K562 (cell line): ENCODE data around the gene ZNHIT2. TPM values are rescaled to one million over a fixed set of nuclear protein-coding genes. Genes with fewer than 3 reads are reported as not detected.

Experiments
- ATAC-seq: fragments of 200-7000 bp; cut with Tn5 transposase; 3 replicates; pipeline ENCODE4 v1.9.1; 2020; ENCODE audit warnings: moderate library complexity
- BruUV-seq: library from RNA; stranded (reverse); fragments of 400-500 nt; replicated peaks from 2 replicates; lab custom pipeline; 2021; lab: Mats Ljungman, UMichigan
- CTCF ChIA-PET: fragments of 300-600 bp; formaldehyde crosslinking; extraction: SDS; loops from one replicate; lab custom pipeline; 2021; ENCODE audit warnings: low intra/inter-chr PET ratio; lab: Yijun Ruan, JAX
- POLR2A ChIA-PET: fragments of 300-600, 350-650 bp; sonication (Branson Sonifier 250); formaldehyde crosslinking; extraction: SDS; loops from one replicate; lab custom pipeline; 2021; ENCODE audit warnings: antibody characterized with exemption, inconsistent platforms; lab: Yijun Ruan, JAX
- DNase-seq, 4 experiments: peaks; one replicate each; pipeline versions ENCODE4 v3.0.0 to v3.0.0-alpha.2; 2011 to 2018; ENCODE audit warnings: low spot score in 3 of 4, mixed read lengths in 3 of 4; ENCODE audit errors: extremely low read depth in 1 of 4
- FAIRE-seq: peaks from 2 replicates; lab custom pipeline; 2011; peaks lifted over from hg19 to GRCh38; lab: Jason Lieb, UNC
- H2AFZ ChIP-seq: 2 replicates; pipeline ENCODE4 v1.6.0; 2011; ENCODE audit warnings: low read depth, low read length, control low read depth, inconsistent platforms
- H3K27ac ChIP-seq: fragments of 200-600 bp; 3 replicates; pipeline ENCODE4 v1.8.0; 2011; ENCODE audit warnings: low read depth, mild to moderate bottlenecking, control low read depth, inconsistent platforms, low read length, moderate library complexity, mixed read lengths; ENCODE audit errors: extremely low read depth
- H3K27me3 ChIP-seq, 2 experiments: fragments of 300-600 bp in 1 of 2; 2 replicates in 1 of 2; 3 replicates in 1 of 2; pipeline versions ENCODE4 v1.6.0 to v1.8.0; 2011; ENCODE audit warnings: inconsistent platforms in 2 of 2, low read length in 2 of 2, mild to moderate bottlenecking in 1 of 2, mixed read lengths in 1 of 2, moderate library complexity in 1 of 2; ENCODE audit not compliant: control insufficient read depth in 2 of 2, insufficient read depth in 2 of 2
- H3K36me3 ChIP-seq: fragments of 300-600 bp; 3 replicates; pipeline ENCODE4 v1.8.0; 2011; ENCODE audit warnings: mild to moderate bottlenecking, low read length, inconsistent platforms; ENCODE audit not compliant: control insufficient read depth, insufficient read depth
- H3K4me1 ChIP-seq, 2 experiments: fragments of 200-600 bp in 1 of 2; replicated peaks in 1 of 2; 2 replicates in 1 of 2; 3 replicates in 1 of 2; pipeline versions ENCODE4 v1.5.1 to v1.8.0; 2011; ENCODE audit warnings: inconsistent platforms in 2 of 2, low read length in 2 of 2, mild to moderate bottlenecking in 1 of 2, mixed read lengths in 1 of 2, moderate library complexity in 1 of 2; ENCODE audit not compliant: control insufficient read depth in 2 of 2, insufficient read depth in 2 of 2
- H3K4me2 ChIP-seq: 2 replicates; pipeline ENCODE4 v1.6.1; 2011; ENCODE audit warnings: low read length, control low read depth, inconsistent platforms, mixed read lengths; ENCODE audit not compliant: insufficient read depth
- H3K4me3 ChIP-seq: fragments of 200-600 bp; sonication (generic), shearing (Covaris generic); 2 replicates; pipeline ENCODE4 v1.5.1; 2016; ENCODE audit warnings: control low read depth, inconsistent platforms
- H3K79me2 ChIP-seq: fragments of 200-600 bp; 3 replicates; pipeline ENCODE4 v1.8.0; 2011; ENCODE audit warnings: low read length, inconsistent platforms; ENCODE audit not compliant: control insufficient read depth, insufficient read depth
- H3K9ac ChIP-seq, 2 experiments: 2 replicates each; pipeline versions ENCODE4 v1.6.0 to v1.6.1; 2011; ENCODE audit warnings: low read depth in 2 of 2, low read length in 2 of 2, control low read depth in 1 of 2, inconsistent platforms in 1 of 2, mild to moderate bottlenecking in 1 of 2, mixed read lengths in 1 of 2; ENCODE audit not compliant: insufficient read depth in 1 of 2
- H3K9me1 ChIP-seq: one replicate; pipeline ENCODE4 v1.6.0; 2011; ENCODE audit warnings: inconsistent platforms, mild to moderate bottlenecking, low read length, moderate library complexity; ENCODE audit not compliant: control insufficient read depth, insufficient read depth
- H3K9me3 ChIP-seq: replicated peaks from 2 replicates; pipeline ENCODE4 v1.5.1; 2011; ENCODE audit warnings: low read depth, low read length, inconsistent platforms; ENCODE audit not compliant: control insufficient read depth, insufficient read depth
- H4K20me1 ChIP-seq: replicated peaks from 2 replicates; pipeline ENCODE4 v1.6.1; 2011; ENCODE audit warnings: low read length, inconsistent platforms, mixed read lengths; ENCODE audit not compliant: control insufficient read depth, insufficient read depth
- ARNT ChIP-seq, 2 experiments: fragments of 450-650 bp; IDR thresholded peaks; 2 replicates each; pipeline ENCODE4 v1.6.1; 2016; ENCODE audit warnings: mild to moderate bottlenecking in 1 of 2
- EP400 ChIP-seq: fragments of 450-650 bp; IDR thresholded peaks from 2 replicates; pipeline ENCODE4 v1.6.1; 2017; ENCODE audit warnings: antibody characterized with exemption, mild to moderate bottlenecking, moderate library complexity
- FOXO4 ChIP-seq: fragments of 450-650 bp; formaldehyde crosslinking; IDR thresholded peaks from 2 replicates; pipeline ENCODE4 v1.4.0; 2020; ENCODE audit warnings: mild to moderate bottlenecking, moderate library complexity
- KLF10 ChIP-seq: fragments of 250-450 bp; sonication (Bioruptor Pico); IDR thresholded peaks from 2 replicates; pipeline ENCODE4 v1.6.1; 2021; ENCODE audit warnings: matching md5 sums
- MLX ChIP-seq, 2 experiments: fragments of 450-650 bp in 1 of 2; sonication (generic) in 1 of 2; formaldehyde crosslinking; conservative IDR thresholded peaks; 2 replicates each; pipeline versions ENCODE4 v1.4.0 to v1.8.1; 2020 to 2022; ENCODE audit warnings: mild to moderate bottlenecking in 1 of 2, missing genetic modification reagents in 1 of 2
- NEUROD1 ChIP-seq: fragments of 150-350 bp; IDR thresholded peaks from 2 replicates; pipeline ENCODE4 v1.6.1; 2014; ENCODE audit warnings: borderline replicate concordance, low read length, low read depth; ENCODE audit not compliant: partially characterized antibody
- OTX1 ChIP-seq: fragments of 450-650 bp; formaldehyde crosslinking; IDR thresholded peaks from 2 replicates; pipeline ENCODE4 v1.4.0; 2022; ENCODE audit warnings: mild to moderate bottlenecking
- PHF21A ChIP-seq: fragments of 450-650 bp; IDR thresholded peaks from 2 replicates; pipeline ENCODE4 v1.6.1; 2017; ENCODE audit warnings: low read depth, borderline replicate concordance
- POLR2G ChIP-seq: fragments of 200-400 bp; formaldehyde crosslinking; IDR thresholded peaks from 2 replicates; pipeline ENCODE4 v1.6.1; 2017; ENCODE audit warnings: low read depth, mild to moderate bottlenecking, antibody characterized with exemption, low read length, moderate library complexity
- RAD51 ChIP-seq: fragments of 450-650 bp; IDR thresholded peaks from 2 replicates; pipeline ENCODE4 v1.7.1; 2016; ENCODE audit warnings: low read depth, mild to moderate bottlenecking, borderline replicate concordance
- ZNF592 ChIP-seq: fragments of 450-650 bp; IDR thresholded peaks from 2 replicates; pipeline ENCODE4 v1.6.1; 2017; ENCODE audit warnings: antibody characterized with exemption, mild to moderate bottlenecking
- whole genome bisulfite sequencing: fragments of 100-300 bp; shearing (Covaris generic); methylation state at CpG from one replicate; pipeline ENCODE4 v1.1.6; 2016; ENCODE audit warnings: low coverage, mixed read lengths; ENCODE audit not compliant: insufficient coverage; ENCODE audit errors: missing lambda C conversion rate; 5-methylcytosine and 5-hydroxymethylcytosine counted together
- in situ Hi-C: fragments of 300-500 bp; cut with MboI; formaldehyde crosslinking; loops from 4 replicates; pipeline ENCODE4 v1.15.0; 2018; ENCODE audit warnings: inconsistent platforms, mixed read lengths
- intact Hi-C: fragments of 100-400 bp; cut with micrococcal nuclease; formaldehyde crosslinking; loops from 2 replicates; pipeline ENCODE4 v1.14.2; 2022
- polyA plus RNA-seq, 8 experiments: library from polyadenylated mRNA; depleted of rRNA in 4 of 8; stranded (reverse) in 5 of 8; unstranded in 3 of 8; fragments of >200 nt; fragmentation: Nextera tagmentation in 2 of 8; fragmentation: Illumina TruSeq in 1 of 8; extraction: Ambion mirVana in 2 of 8; extraction: Trizol in 1 of 8; gene quantifications; 2 replicates each; pipeline versions ENCODE4 v1.2.1 to v1.2.3, GENCODE V29; 2011 to 2014; ENCODE audit warnings: inconsistent platforms in 1 of 8, missing spikeins in 1 of 8
- total RNA-seq, 7 experiments: library from RNA; depleted of rRNA in 6 of 7; stranded (reverse); fragments of >200 nt in 6 of 7; fragmentation: Illumina TruSeq in 2 of 7; extraction: Trizol in 2 of 7; gene quantifications; 2 replicates each; pipeline versions ENCODE4 v1.2.1 to v1.2.3, GENCODE V29; 2011 to 2021; ENCODE audit warnings: low replicate concordance in 1 of 7

Gene ZNHIT2
- total and polyA plus RNA-seq, 9 of the 15 experiments (the other 6 are each of a cell fraction or from before 2014, with no cell fraction given) = 0.08 to 39.0 (median 2.5) TPM

GRCh38 chr11:65116370-65117205 lies 913 bp downstream of the ZNHIT2 start (continued):
- TF ChIP-seq ZNF592 = 0 out of 2 replicates have a peak, but pooled peaks have one; percentile 61

- peak overlapping the region; percentile 95 for H3K4me3 ChIP-seq
- no peak for TF ChIP-seq PHF21A
- no peak for TF ChIP-seq RAD51
- TF ChIP-seq POLR2G = peak; percentile 73
- TF ChIP-seq MLX (CRISPR knock-in tag; conservative IDR thresholded peaks at IDR 0.05) = no peak
- no peak for TF ChIP-seq FOXO4 (CRISPR knock-in tag)
- no peak for TF ChIP-seq OTX1 (CRISPR knock-in tag)
- TF ChIP-seq EP400 = no peak
- TF ChIP-seq NEUROD1 = no peak
- no peak for TF ChIP-seq KLF10
- no peak for TF ChIP-seq ARNT (IDR thresholded peaks at IDR 0.05)
These were observed 2.0 kb downstream of the ZNHIT2 start for GRCh38 chr11:65115361-65116082.

More at GRCh38 chr11:65115361-65116082, 2.0 kb downstream of the ZNHIT2 start:
- intact Hi-C loops (loop anchor here (10.0 kb wide), 2 partner anchors 199 to 231 kb away; partner anchors contain the start of gene CDC42EP2), in situ Hi-C loops (no loop called here)
- no peak for DNase-seq
- 90% methylated on average over 20 of the region's 21 CpGs for WGBS
- Histone ChIP-seq H3K4me1 (peaks cover 35 to 61% of the 10 kb centered on the region in 2 experiments), H3K4me2 (peak overlapping the region; percentile 95; the same call in 1 of the 2 replicates), H3K79me2 (peaks cover 37% of the 10 kb centered on the region), H3K27me3 (no peaks in the 10 kb centered on the region), H2AFZ (no peak overlapping the region), H3K9me1 (no peaks in the 10 kb centered on the region), H4K20me1 (no peaks in the 10 kb centered on the region), H3K27ac (no peak overlapping the region), H3K36me3 (peaks cover 48% of the 10 kb centered on the region), H3K9me3 (no peaks in the 10 kb centered on the region), H3K9ac (peak overlapping the region in 1 of 2 experiments; percentile 98; a peak in 2 of 4 replicates)
- no TSS peak for BruUV-seq
- ATAC-seq = no peak
- ChIA-PET CTCF (no interaction called here), POLR2A (interaction anchor here (0.6 to 9.5 kb wide), 11 partner anchors 17 to 337 kb away, joined by 3 to 182 read pairs (median 3); partner anchors contain the start of genes BATF2, SF1, SPDYC and SYVN1)
- no peak for FAIRE-seq
